Stimulated activated CD8-positive, alpha-beta memory T cell treated with anti-CD3 and anti-CD28 coated beads, Interleukin-4, amount 100 ng/mL, for 24 hours (primary cell): ENCODE measurements around the gene FSIP2.
"Not testable (repeated sequence)": the region's sequence is repeated elsewhere in the genome, so short reads cannot be mapped to it uniquely, and the experiment has no call there.

Source experiments
- DNase-seq: peaks from one replicate; pipeline ENCODE4 v3.0.0-alpha.2; 2020; ENCODE audit warnings: low read depth

The FSIP2 gene

GRCh38 chr2:185802926-185803325 is 64.3 kb downstream of the FSIP2 start:
- DNase-seq, result no peak

- no peak for DNase-seq
Observed at GRCh38 chr2:185806783-185807182, 68.2 kb downstream of the FSIP2 start.

DNA sequence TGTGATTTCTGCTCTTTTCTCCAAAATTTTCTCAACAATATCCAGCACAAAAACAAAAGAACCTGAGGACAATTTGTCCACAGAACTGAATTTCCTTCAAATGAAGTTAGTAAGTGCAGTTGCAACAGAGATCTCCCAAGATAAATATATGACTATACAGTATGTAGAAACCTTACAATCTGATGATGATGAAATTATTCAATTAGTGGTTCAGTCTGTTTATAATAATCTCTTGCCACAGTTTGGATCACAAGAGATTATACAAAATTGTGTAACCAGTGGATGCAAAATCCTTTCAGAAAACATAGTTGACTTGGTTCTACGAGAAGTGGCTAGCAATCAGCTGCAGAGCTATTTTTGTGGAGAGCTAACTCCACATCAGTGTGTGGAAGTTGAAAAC is 68.7 kb downstream of the FSIP2 start:
- no peak for DNase-seq

GRCh38 chr2:185811580-185811979 is 73.0 kb downstream of the FSIP2 start:
- DNase-seq, result no peak

- no peak for DNase-seq
Observed at GRCh38 chr2:185813707-185814106, 75.1 kb downstream of the FSIP2 start.

GRCh38 chr2:185817991-185818390 is 79.4 kb downstream of the FSIP2 start:
- no peak for DNase-seq

DNA sequence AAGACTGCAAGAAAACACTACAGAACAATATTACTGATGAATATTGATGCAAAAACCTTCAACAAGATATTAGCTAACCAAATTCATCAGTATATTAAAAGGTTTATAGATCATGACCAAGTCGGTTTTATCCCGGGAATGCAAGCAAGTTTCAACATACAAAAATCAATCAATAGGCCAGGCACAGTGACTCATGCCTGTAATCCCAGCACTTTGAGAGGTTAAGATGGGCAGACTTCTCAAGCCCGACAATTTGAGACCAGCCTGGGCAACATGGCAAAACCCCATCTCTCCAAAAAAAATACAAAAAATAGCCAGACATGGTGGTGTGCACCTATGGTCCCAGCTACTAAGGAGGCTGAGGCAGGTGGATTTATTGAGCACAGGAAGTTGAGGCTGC is 82.9 kb downstream of the FSIP2 start:
- DNase-seq, result no peak

- DNase-seq, result no peak
Observed at GRCh38 chr2:185823773-185824172, 85.2 kb downstream of the FSIP2 start.

GRCh38 chr2:185825557-185825956 is 87.0 kb downstream of the FSIP2 start:
- no peak for DNase-seq

DNA sequence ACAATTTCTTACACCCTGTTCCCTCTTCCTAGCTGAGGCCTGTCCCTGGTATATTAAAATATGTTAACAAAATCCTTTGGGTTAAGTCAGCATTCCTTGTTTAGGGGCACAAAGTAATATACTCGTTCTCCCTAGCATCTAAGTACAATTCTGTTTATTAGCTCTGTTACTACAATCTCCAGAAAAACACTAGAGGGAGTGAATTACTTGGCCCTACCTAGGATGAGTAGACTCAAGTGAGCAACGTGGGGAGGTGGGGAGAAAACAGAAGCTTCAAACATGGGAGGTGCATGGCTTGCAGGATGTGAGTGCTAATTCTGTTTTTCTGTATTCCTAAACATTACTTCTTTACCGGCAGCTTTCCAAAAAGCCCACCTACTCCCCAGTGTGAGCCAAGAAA is 89.7 kb downstream of the FSIP2 start:
- DNase-seq, result no peak

- DNase-seq, result no peak
Observed at GRCh38 chr2:185833864-185834263, 95.3 kb downstream of the FSIP2 start.

GRCh38 chr2:185835974-185836373 is 97.4 kb downstream of the FSIP2 start:
- no peak for DNase-seq

GRCh38 chr2:185854885-185855284 is 116.3 kb downstream of the FSIP2 start:
- no peak for DNase-seq

GRCh38 chr2:185857691-185858090 is 119.1 kb downstream of the FSIP2 start:
- DNase-seq, result no peak

DNA sequence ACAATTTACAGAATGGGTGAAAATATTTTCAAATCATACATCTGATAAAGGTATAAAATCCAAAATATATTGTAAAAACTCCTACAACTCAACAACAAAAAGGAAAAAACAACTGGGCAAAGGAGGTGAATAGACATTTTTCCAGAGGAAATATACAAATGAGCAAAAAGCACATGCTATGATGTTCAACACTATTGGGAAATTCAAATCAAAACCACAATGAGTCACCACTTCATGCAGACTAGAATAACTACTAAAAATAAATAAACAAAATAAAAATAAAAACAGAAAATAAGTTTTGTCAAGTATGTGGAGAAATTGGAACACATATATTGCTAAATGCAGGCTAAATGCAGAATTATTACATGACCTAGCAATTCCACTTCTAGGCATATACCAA is 120.9 kb downstream of the FSIP2 start:
- no peak for DNase-seq

DNA sequence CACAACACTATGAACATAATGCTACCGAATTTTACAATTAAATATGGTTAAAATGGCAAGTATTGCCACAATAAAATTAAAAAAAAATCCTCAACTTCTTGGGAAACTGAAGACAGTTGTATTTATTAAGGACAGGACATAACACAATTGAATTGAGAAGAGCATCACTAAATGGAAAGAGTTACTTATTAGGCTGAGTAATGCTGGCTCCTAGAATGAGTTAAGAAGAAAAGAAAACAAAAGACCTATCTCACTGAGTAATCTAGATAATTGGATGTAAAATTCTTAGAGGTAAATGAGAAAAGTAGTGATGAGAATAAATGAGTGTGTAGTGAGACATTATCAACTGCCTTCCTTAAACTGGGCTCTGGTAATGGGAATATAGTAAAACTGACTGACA is 121.7 kb downstream of the FSIP2 start:
- no peak for DNase-seq

DNA sequence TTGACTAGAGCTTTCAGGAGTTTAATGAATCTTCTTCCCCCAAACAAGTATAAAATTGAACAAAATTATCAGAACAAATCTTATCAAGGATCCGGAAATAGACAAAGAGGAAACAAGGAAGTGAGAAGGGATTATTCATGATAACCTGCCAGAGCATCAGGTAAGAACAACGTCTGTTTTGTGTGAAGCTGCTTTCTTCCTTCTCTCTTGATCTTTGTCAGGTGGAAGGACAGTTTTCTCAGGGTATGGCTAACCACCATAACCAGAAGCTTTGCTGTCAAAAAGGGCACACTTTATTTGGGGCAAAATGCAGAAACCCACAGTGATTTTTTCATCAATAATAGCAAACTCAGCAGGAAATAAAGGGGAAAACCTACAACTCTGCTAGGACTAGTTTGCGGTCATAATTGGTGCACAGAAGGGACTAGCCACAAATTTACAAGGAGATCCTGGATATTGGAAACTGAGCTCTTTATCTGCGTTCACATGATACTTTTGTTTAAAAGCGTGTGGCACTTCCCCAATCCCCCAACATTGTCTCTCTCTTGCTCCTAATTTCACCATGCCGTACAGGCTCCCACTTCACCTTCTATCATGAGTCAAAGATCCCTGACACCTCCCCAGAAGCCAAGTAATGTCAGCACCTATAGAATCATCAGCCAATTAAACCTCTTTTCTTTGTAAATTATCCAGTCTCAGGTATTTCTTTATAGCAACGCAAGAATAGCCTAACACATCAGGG is 124.2 kb downstream of the FSIP2 start:
- DNase-seq, result no peak

GRCh38 chr2:185864468-185865260 is 126.1 kb downstream of the FSIP2 start:
- DNase-seq, result not testable (repeated sequence)

- no peak for DNase-seq
Observed at GRCh38 chr2:185875136-185875931, 136.7 kb downstream of the FSIP2 start.

GRCh38 chr2:185876234-185876633 is 137.6 kb downstream of the FSIP2 start:
- no peak for DNase-seq

DNA sequence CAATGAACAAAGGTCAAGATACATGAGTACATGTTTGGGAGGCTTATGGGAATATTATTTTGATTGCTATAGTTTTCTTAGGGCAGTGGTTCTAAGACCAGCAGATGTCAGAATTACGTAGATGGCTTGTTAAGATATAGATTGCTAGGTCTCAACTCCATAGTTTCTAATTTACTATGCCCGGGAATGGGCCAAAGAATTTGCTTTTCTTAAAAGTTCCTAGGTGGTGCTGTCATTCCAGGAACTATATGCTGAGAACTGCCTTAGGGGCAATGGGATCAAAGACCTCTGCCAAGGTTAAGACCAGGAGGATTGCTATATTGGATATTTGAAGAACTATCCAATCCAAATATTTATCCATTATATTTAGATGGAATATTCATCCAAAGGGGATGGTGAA is 141.8 kb downstream of the FSIP2 start:
- no peak for DNase-seq
